Aorta (tissue), 5 donors: Measurements from ENCODE around the gene MAN2B2. TPM values are rescaled to one million over a fixed set of nuclear protein-coding genes. Genes with fewer than 3 reads are reported as not detected.

Experiments used
- ATAC-seq: fragments of 200-7000 bp; cut with Tn5 transposase; one replicate; pipeline ENCODE4 v1.9.1; 2022; ENCODE audit warnings: moderate library complexity; ENCODE audit not compliant: low FRiP score
- DNase-seq, 2 donors: peaks; one replicate each; pipeline ENCODE4 v3.0.0-alpha.2; 2020
- H3K27ac ChIP-seq, 2 donors: one replicate each; pipeline ENCODE4 v1.5.1; 2013; ENCODE audit warnings: low read length in 2 of 2, mild to moderate bottlenecking in 2 of 2, moderate library complexity in 2 of 2, control low read depth in 1 of 2, inconsistent platforms in 1 of 2, low read depth in 1 of 2
- H3K27me3 ChIP-seq, 2 donors: one replicate each; pipeline ENCODE4 v1.6.1; 2013; ENCODE audit warnings: control low read depth in 1 of 2, low read length in 1 of 2, mild to moderate bottlenecking in 1 of 2, moderate library complexity in 1 of 2; ENCODE audit not compliant: insufficient read depth in 2 of 2, control insufficient read depth in 1 of 2
- H3K36me3 ChIP-seq, 2 donors: one replicate each; pipeline ENCODE4 v1.6.1; 2013; ENCODE audit warnings: control low read depth in 1 of 2, low read length in 1 of 2, mild to moderate bottlenecking in 1 of 2; ENCODE audit not compliant: insufficient read depth in 2 of 2, control insufficient read depth in 1 of 2
- H3K4me1 ChIP-seq, 2 donors: one replicate each; pipeline ENCODE4 v1.6.1; 2013; ENCODE audit warnings: low read length in 2 of 2, control low read depth in 1 of 2, mild to moderate bottlenecking in 1 of 2, moderate library complexity in 1 of 2; ENCODE audit not compliant: insufficient read depth in 2 of 2, control insufficient read depth in 1 of 2
- H3K4me3 ChIP-seq, 2 donors: one replicate each; pipeline ENCODE4 v1.5.1; 2013; ENCODE audit warnings: low read length in 2 of 2, control low read depth in 1 of 2, mild to moderate bottlenecking in 1 of 2
- H3K9me3 ChIP-seq: one replicate; pipeline ENCODE4 v1.6.1; 2013; ENCODE audit warnings: mild to moderate bottlenecking, low read length; ENCODE audit not compliant: control insufficient read depth
- WGBS, 2 donors: extraction: QIAGEN DNeasy Blood & Tissue Kit; methylation state at CpG; one replicate each; pipeline ENCODE4 v1.1.7; 2013; 5-methylcytosine and 5-hydroxymethylcytosine counted together
- intact Hi-C, 2 donors: fragments of 100-400 bp; cut with DNase I; formaldehyde crosslinking; loops; one replicate each; pipeline versions ENCODE4 v1.14.2 to v1.15.0; 2022
- polyA plus RNA-seq, 2 donors: library from polyadenylated mRNA; stranded (reverse); fragments of 200-250 nt; gene quantifications; one replicate each; pipeline ENCODE4 v1.2.3, GENCODE V29; 2013
- total RNA-seq, 2 donors: library from RNA; stranded (reverse); fragmentation: NEBNext Ultra II Directional; extraction: Animal tissue kit (Norgen Biotek cat#: 25700); gene quantifications; one replicate each; pipeline ENCODE4 v1.2.1, GENCODE V29; 2021
- donor health status: healthy with polysubstance abuse.
- donor health status: Bipolar disorder and iron deficiency.
- donor health status: DM: no; HTN: no; CAD: no.
- donor health status: DM: no; HTN: no; CAD: no.
- donor health status: DM: yes; HTN: yes; CAD: no.

The MAN2B2 gene
- total and polyA plus RNA-seq, 4 donors: 13.1 to 58.0 (median 42.5) TPM

- H3K9me3 ChIP-seq: no peaks in the 10 kb centered on the region
- no peak for ATAC-seq
- H3K4me3 ChIP-seq: no peak overlapping the region
- H3K27me3 ChIP-seq: no peaks in the 10 kb centered on the region
- WGBS, 2 donors: 76 to 81% methylated on average over 13 of the region's 13 CpGs
- DNase-seq: no peak
- intact Hi-C loops: no loop called here
- no peaks in the 10 kb centered on the region for H3K4me1 ChIP-seq
- H3K36me3 ChIP-seq: no peaks in the 10 kb centered on the region
- no peak overlapping the region for H3K27ac ChIP-seq
Measured at GRCh38 chr4:6568689-6569332, 6.2 kb upstream of the MAN2B2 start.

GRCh38 chr4:6571608-6572007, 3.4 kb upstream of the MAN2B2 start:
- no peaks in the 10 kb centered on the region for H3K4me1 ChIP-seq
- H3K36me3 ChIP-seq: no peaks in the 10 kb centered on the region
- 90 to 91% methylated on average over 3 of the region's 3 CpGs for WGBS, 2 donors
- no peaks in the 10 kb centered on the region for H3K27me3 ChIP-seq
- H3K27ac ChIP-seq: no peak overlapping the region
- H3K9me3 ChIP-seq: no peaks in the 10 kb centered on the region
- intact Hi-C loops: no loop called here
- H3K4me3 ChIP-seq: no peak overlapping the region
- DNase-seq (no peak), ATAC-seq (no peak)

DNA sequence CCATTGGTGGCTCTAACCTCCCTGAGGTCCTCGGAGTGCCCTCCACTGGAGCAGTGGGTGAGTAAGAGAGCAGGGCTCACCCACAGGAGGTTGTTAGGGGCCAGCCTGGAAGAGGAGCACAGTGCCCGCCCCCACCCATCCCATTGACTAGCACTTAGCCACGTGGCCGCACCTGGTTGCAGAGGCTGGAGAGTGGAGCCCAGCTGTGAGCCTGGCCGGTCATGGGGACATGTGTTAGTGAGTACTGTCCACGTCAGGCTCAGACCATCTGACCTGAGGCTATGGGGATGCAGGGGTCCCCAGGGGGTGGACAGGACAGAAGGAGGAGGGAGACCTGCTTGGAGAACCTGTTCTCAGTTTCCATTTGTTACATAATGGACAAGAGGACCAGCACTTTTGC, 1.4 kb upstream of the MAN2B2 start:
- Histone ChIP-seq H3K36me3 (peaks cover 0 to 3% of the 10 kb centered on the region in 2 donors), H3K27ac (no peak overlapping the region), H3K9me3 (no peaks in the 10 kb centered on the region), H3K27me3 (no peaks in the 10 kb centered on the region), H3K4me1 (no peaks in the 10 kb centered on the region), H3K4me3 (no peak overlapping the region)
- WGBS, 2 donors: 58 to 63% methylated on average over 6 of the region's 6 CpGs
- DNase-seq (no peak), ATAC-seq (no peak)
- intact Hi-C loops: no loop called here

DNA sequence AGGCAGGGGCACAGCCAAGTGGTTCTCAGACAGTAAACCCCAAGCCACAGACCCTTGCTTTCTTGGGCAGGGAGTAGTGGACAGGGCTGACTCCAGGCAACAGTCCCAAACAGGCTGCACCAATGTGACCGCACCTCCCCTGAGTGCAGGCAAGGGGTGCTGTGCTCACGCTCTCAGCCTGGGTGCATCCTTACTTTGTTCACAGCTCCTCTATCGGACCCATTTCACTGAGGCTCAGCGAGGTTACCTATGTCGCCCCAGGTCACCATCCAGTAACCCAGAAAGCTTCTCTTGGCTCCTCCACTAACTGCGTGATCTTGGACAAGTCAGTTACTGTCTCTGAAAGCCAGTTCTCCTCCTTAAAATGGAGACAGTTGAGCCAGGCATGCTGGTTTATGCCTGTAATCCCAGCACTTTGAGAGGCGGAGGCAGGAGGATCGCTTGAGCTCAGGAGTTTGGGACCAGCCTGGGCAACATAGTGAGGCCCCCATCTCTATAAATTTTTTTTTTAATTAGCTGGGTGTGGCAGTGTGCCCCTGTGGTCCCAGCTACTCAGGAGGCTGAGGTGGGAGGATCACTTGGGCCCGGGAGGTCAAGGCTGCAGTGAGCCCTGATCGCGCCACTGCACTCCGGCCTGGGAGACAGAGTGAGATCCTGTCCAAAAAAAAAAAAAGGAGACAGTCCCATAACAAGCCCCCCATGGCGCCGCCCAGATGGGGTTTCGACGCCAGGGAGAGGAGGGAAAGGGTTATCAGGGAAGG, 823 bp upstream of the MAN2B2 start:
- no peaks in the 10 kb centered on the region for H3K9me3 ChIP-seq
- no peak for ATAC-seq
- intact Hi-C loops: no loop called here
- no peak overlapping the region for H3K27ac ChIP-seq
- WGBS, 2 donors: 44 to 48% methylated on average over 16 of the region's 16 CpGs
- H3K4me1 ChIP-seq: no peaks in the 10 kb centered on the region
- H3K4me3 ChIP-seq: peak overlapping the region in 1 of 2 donors; percentile 44
- H3K36me3 ChIP-seq: peaks cover 0 to 3% of the 10 kb centered on the region in 2 donors
- H3K27me3 ChIP-seq: no peaks in the 10 kb centered on the region
- no peak for DNase-seq

DNA sequence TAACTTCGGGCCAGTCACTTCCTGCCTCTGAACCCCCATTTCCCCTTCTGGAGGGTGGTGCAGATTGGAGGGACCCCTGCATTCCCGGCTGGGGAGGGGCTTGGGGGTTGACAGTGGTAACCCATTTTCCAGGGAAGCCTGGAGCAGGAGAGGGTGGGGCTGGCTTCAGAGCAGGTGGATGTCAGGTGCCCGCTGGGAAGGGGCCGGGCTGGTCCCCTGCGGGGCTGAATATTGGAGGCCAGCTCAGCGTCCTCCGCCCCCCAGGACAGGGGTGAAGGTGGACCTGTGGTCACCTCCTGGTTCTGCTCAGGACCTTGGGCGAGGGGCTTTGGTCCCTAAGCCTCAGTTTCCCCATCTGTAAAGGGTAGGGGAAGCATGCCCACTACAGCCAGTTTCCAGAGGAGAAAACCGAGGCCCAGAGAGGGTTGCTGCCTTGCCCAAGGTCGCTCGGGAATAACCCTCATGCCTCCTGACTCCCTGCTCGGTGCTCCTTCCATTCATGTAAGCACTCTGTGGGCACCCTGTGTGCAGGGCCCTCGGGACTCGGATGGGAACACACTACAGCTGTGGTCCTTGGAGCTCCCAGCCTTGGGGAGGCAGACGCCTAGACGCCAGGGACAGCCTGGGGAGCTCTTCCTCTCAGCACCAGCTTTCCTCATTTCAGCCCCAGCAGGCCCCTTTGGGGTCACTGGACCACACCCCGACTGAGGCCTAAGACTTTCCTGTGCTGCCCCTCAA, 683 bp downstream of the MAN2B2 start:
- DNase-seq (no peak), ATAC-seq (no peak)
- no peaks in the 10 kb centered on the region for H3K4me1 ChIP-seq
- intact Hi-C loops: no loop called here
- H3K4me3 ChIP-seq: peak overlapping the region; percentile 44 to 55
- no peaks in the 10 kb centered on the region for H3K27me3 ChIP-seq
- peaks cover 0 to 7% of the 10 kb centered on the region in 2 donors for H3K36me3 ChIP-seq
- WGBS, 2 donors: 59 to 61% methylated on average over 17 of the region's 17 CpGs
- no peaks in the 10 kb centered on the region for H3K9me3 ChIP-seq
- no peak overlapping the region for H3K27ac ChIP-seq

GRCh38 chr4:6576512-6576911, 1.5 kb downstream of the MAN2B2 start:
- peaks cover 0 to 8% of the 10 kb centered on the region in 2 donors for H3K36me3 ChIP-seq
- H3K27ac ChIP-seq: no peak overlapping the region
- H3K4me1 ChIP-seq: no peaks in the 10 kb centered on the region
- WGBS, 2 donors: 87 to 92% methylated on average over 16 of the region's 16 CpGs
- intact Hi-C loops: no loop called here
- no peak for ATAC-seq
- DNase-seq: no peak
- no peaks in the 10 kb centered on the region for H3K9me3 ChIP-seq
- H3K27me3 ChIP-seq: no peaks in the 10 kb centered on the region
- no peak overlapping the region for H3K4me3 ChIP-seq

GRCh38 chr4:6576932-6577331, 1.9 kb downstream of the MAN2B2 start:
- Histone ChIP-seq H3K4me1 (no peaks in the 10 kb centered on the region), H3K9me3 (no peaks in the 10 kb centered on the region), H3K36me3 (peaks cover 0 to 8% of the 10 kb centered on the region in 2 donors), H3K27ac (no peak overlapping the region), H3K27me3 (no peaks in the 10 kb centered on the region), H3K4me3 (no peak overlapping the region)
- no peak for DNase-seq
- ATAC-seq: no peak
- WGBS, 2 donors: 88 to 92% methylated on average over 9 of the region's 9 CpGs
- intact Hi-C loops: no loop called here

DNA sequence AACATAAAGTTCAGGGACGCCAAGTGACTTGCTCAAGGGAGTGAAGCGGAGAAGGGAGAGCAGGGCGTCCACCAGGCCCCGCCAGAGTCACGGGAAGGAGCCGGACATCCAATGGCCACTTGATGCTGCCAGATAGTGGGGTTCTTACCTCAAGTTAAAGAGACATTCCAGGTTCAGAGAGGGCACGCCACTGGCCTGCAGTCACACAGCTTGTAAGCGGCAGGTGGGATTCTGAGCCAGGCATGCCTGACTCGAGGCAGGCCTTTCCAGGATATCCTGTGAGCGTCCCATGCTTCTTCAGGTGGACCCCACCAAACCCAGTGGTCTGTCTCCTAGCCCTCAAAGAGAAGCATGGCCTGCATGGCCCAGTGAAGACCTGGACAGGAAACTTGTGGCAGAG, 2.4 kb downstream of the MAN2B2 start:
- Histone ChIP-seq H3K4me3 (no peak overlapping the region), H3K4me1 (no peaks in the 10 kb centered on the region), H3K9me3 (no peaks in the 10 kb centered on the region), H3K27ac (no peak overlapping the region), H3K27me3 (no peaks in the 10 kb centered on the region), H3K36me3 (peaks cover 0 to 8% of the 10 kb centered on the region in 2 donors)
- no peak for ATAC-seq
- intact Hi-C loops: no loop called here
- 96 to 97% methylated on average over 10 of the region's 10 CpGs for WGBS, 2 donors
- no peak for DNase-seq
